Neural cell (in vitro differentiated cells): Measurements from ENCODE around the gene TROAP. TPM values are rescaled to one million over a fixed set of nuclear protein-coding genes. Genes with fewer than 3 reads are reported as not detected.
A peak's percentile ranks its signal among the peaks of the same experiment; 100 is the strongest.

ENCODE experiments used
- H2AFZ ChIP-seq: fragments of 200-600, 300-800 bp; sonication (generic), shearing (Covaris generic); 2 replicates; pipeline ENCODE4 v1.6.0; 2014; ENCODE audit warnings: low read depth, mild to moderate bottlenecking, antibody characterized with exemption, low read length, moderate library complexity
- H3F3A ChIP-seq: fragments of 200-600 bp; shearing (Covaris generic); 2 replicates; pipeline ENCODE4 v1.6.1; 2016; ENCODE audit warnings: mild to moderate bottlenecking, moderate library complexity, mixed read lengths, antibody characterized with exemption, low read length; ENCODE audit not compliant: insufficient read depth, poor library complexity, severe bottlenecking
- H3K27ac ChIP-seq: fragments of 200-600, 300-800 bp; sonication (generic), shearing (Covaris generic); 2 replicates; pipeline ENCODE4 v1.5.1; 2014; ENCODE audit warnings: mild to moderate bottlenecking, low read length, moderate library complexity
- H3K27me3 ChIP-seq: fragments of 300-800, 200-600 bp; sonication (generic), shearing (Covaris generic); 2 replicates; pipeline ENCODE4 v1.6.0; 2014; ENCODE audit warnings: mild to moderate bottlenecking, low read depth, low read length, moderate library complexity; ENCODE audit not compliant: insufficient read depth
- H3K36me3 ChIP-seq: fragments of 300-800, 200-600 bp; sonication (generic), shearing (Covaris generic); 2 replicates; pipeline ENCODE4 v1.5.1; 2014; ENCODE audit warnings: mild to moderate bottlenecking, antibody characterized with exemption, low read length, moderate library complexity; ENCODE audit not compliant: insufficient read depth
- H3K4me2 ChIP-seq: fragments of 300-800, 200-600 bp; sonication (generic), shearing (Covaris generic); 2 replicates; pipeline ENCODE4 v1.6.0; 2014; ENCODE audit warnings: mild to moderate bottlenecking, low read length
- H3K4me3 ChIP-seq: fragments of 300-800, 200-600 bp; sonication (generic), shearing (Covaris generic); 2 replicates; pipeline ENCODE4 v1.5.1; 2014; ENCODE audit warnings: mild to moderate bottlenecking, low read length, moderate library complexity
- H3K79me2 ChIP-seq: fragments of 200-600 bp; shearing (Covaris generic); replicated peaks from 2 replicates; pipeline ENCODE4 v1.6.0; 2014; ENCODE audit warnings: mild to moderate bottlenecking, low read length, moderate library complexity; ENCODE audit not compliant: insufficient read depth
- H3K9ac ChIP-seq: fragments of 300-800, 200-600 bp; sonication (generic), shearing (Covaris generic); 2 replicates; pipeline ENCODE4 v1.6.1; 2016; ENCODE audit warnings: mild to moderate bottlenecking, low read length, mixed read lengths
- H3K9me2 ChIP-seq: fragments of 200-600 bp; shearing (Covaris generic); 2 replicates; pipeline ENCODE4 v1.6.1; 2016; ENCODE audit warnings: mild to moderate bottlenecking, low read length, mixed read lengths; ENCODE audit not compliant: insufficient read depth
- H3K9me3 ChIP-seq: fragments of 200-600, 300-800 bp; sonication (generic), shearing (Covaris generic); 2 replicates; pipeline ENCODE4 v1.6.1; 2016; ENCODE audit warnings: mild to moderate bottlenecking, mixed run types, low read length, moderate library complexity, mixed read lengths
- H4K20me1 ChIP-seq: fragments of 200-600 bp; shearing (Covaris generic); 2 replicates; pipeline ENCODE4 v1.6.1; 2016; ENCODE audit warnings: mild to moderate bottlenecking, mixed run types; ENCODE audit not compliant: insufficient read depth
- CTCF ChIP-seq: fragments of 450-650 bp; IDR thresholded peaks from 2 replicates; pipeline ENCODE4 v1.5.1; 2014; ENCODE audit warnings: antibody characterized with exemption, mild to moderate bottlenecking, moderate library complexity; ENCODE audit not compliant: poor library complexity, severe bottlenecking
- EP300 ChIP-seq: fragments of 450-650 bp; conservative IDR thresholded peaks from 2 replicates; pipeline ENCODE4 v1.6.1; 2014; ENCODE audit warnings: antibody characterized with exemption, mild to moderate bottlenecking, moderate library complexity; ENCODE audit not compliant: poor library complexity, severe bottlenecking
- EZH2 ChIP-seq: fragments of 200-600, 300-800 bp; shearing (Covaris generic), sonication (generic); IDR thresholded peaks from 2 replicates; pipeline ENCODE4 v1.6.1; 2014; ENCODE audit warnings: antibody characterized with exemption, low read length, borderline replicate concordance, mild to moderate bottlenecking; ENCODE audit not compliant: insufficient read depth, poor library complexity, severe bottlenecking
- MXI1 ChIP-seq: fragments of 450-650 bp; conservative IDR thresholded peaks from 2 replicates; pipeline ENCODE4 v1.6.1; 2014; ENCODE audit warnings: antibody characterized with exemption, mild to moderate bottlenecking; ENCODE audit not compliant: poor library complexity, severe bottlenecking
- POLR2AphosphoS5 ChIP-seq: IDR thresholded peaks from 2 replicates; pipeline ENCODE4 v1.6.1; 2012
- RAD21 ChIP-seq: fragments of 450-650 bp; conservative IDR thresholded peaks from 2 replicates; pipeline ENCODE4 v1.6.1; 2014; ENCODE audit warnings: antibody characterized with exemption, mild to moderate bottlenecking, moderate library complexity
- REST ChIP-seq: IDR thresholded peaks from 2 replicates; pipeline ENCODE4 v1.6.1; 2012; ENCODE audit warnings: borderline replicate concordance
- SMC3 ChIP-seq: fragments of 450-650 bp; conservative IDR thresholded peaks from 2 replicates; pipeline ENCODE4 v1.6.1; 2014; ENCODE audit warnings: antibody characterized with exemption, mild to moderate bottlenecking, moderate library complexity; ENCODE audit not compliant: poor library complexity
- TAF1 ChIP-seq: IDR thresholded peaks from 2 replicates; pipeline ENCODE4 v1.6.1; 2012; ENCODE audit warnings: low read depth
- polyA plus RNA-seq: library from polyadenylated mRNA; depleted of rRNA; stranded (reverse); fragments of >200 nt; gene quantifications from 2 replicates; pipeline ENCODE4 v1.2.3, GENCODE V29; 2014

Gene TROAP
- polyA plus RNA-seq, 1 donor from 2014 or later, result 1.3 TPM

- Histone ChIP-seq H3K9me3 (no peaks in the 10 kb centered on the region), H3K9ac (peak overlapping the region; percentile 71), H3K27ac (peak overlapping the region; percentile 42), H3K4me3 (peak overlapping the region; percentile 82), H2AFZ (peak overlapping the region; percentile 100), H3K36me3 (no peaks in the 10 kb centered on the region), H3K79me2 (no peaks in the 10 kb centered on the region), H3K4me2 (no peak overlapping the region), H3K27me3 (no peaks in the 10 kb centered on the region), H3F3A (no peaks in the 10 kb centered on the region), H3K9me2 (no peaks in the 10 kb centered on the region), H4K20me1 (no peaks in the 10 kb centered on the region)
- TF ChIP-seq TAF1, result no peak
- TF ChIP-seq EP300, result no peak
These were observed 718 bp upstream of the TROAP start for GRCh38 chr12:49322367-49322707.

- Histone ChIP-seq H3K9me2 (no peaks in the 10 kb centered on the region), H4K20me1 (no peaks in the 10 kb centered on the region), H3K27ac (no peak overlapping the region), H3K9ac (no peak overlapping the region), H3F3A (no peaks in the 10 kb centered on the region), H3K4me2 (peak overlapping the region; percentile 71), H3K27me3 (no peaks in the 10 kb centered on the region), H3K4me3 (peak overlapping the region; percentile 82), H3K36me3 (no peaks in the 10 kb centered on the region), H3K79me2 (no peaks in the 10 kb centered on the region), H3K9me3 (no peaks in the 10 kb centered on the region), H2AFZ (no peak overlapping the region)
- TF ChIP-seq EZH2 (no peak), POLR2AphosphoS5 (no peak), CTCF (no peak)
These were observed 556 bp downstream of the TROAP start for GRCh38 chr12:49323524-49324097.

- no peaks in the 10 kb centered on the region for H3K79me2 ChIP-seq
- no peak overlapping the region for H3K4me2 ChIP-seq
- no peak overlapping the region for H3K27ac ChIP-seq
- no peak overlapping the region for H2AFZ ChIP-seq
- H3F3A ChIP-seq, result no peaks in the 10 kb centered on the region
- no peak overlapping the region for H3K4me3 ChIP-seq
- no peaks in the 10 kb centered on the region for H3K9me2 ChIP-seq
- no peaks in the 10 kb centered on the region for H3K9me3 ChIP-seq
- TF ChIP-seq SMC3, result no peak
- no peak for TF ChIP-seq MXI1
- no peak for TF ChIP-seq POLR2AphosphoS5
- TF ChIP-seq REST, result no peak
- TF ChIP-seq EP300, result no peak
- TF ChIP-seq RAD21, result no peak
- TF ChIP-seq CTCF, result no peak
- no peak for TF ChIP-seq TAF1
- TF ChIP-seq EZH2, result no peak
- H3K27me3 ChIP-seq, result no peaks in the 10 kb centered on the region
- H3K36me3 ChIP-seq, result no peaks in the 10 kb centered on the region
- no peak overlapping the region for H3K9ac ChIP-seq
- no peaks in the 10 kb centered on the region for H4K20me1 ChIP-seq
These were observed 2.6 kb downstream of the TROAP start for GRCh38 chr12:49325606-49326005.
